Right lung (tissue), 5 donors: Measurements from ENCODE around the gene KCNJ15. TPM values are rescaled to one million over a fixed set of nuclear protein-coding genes. Genes with fewer than 3 reads are reported as not detected.
"Not testable (repeated sequence)": the region's sequence is repeated elsewhere in the genome, so short reads cannot be mapped to it uniquely, and the experiment has no call there.

Experiments
- DNase-seq, 2 donors: peaks; one replicate each; pipeline ENCODE4 v3.0.0-alpha.2; 2013
- polyA plus RNA-seq, 5 donors: library from polyadenylated mRNA; unstranded; fragments of 120-200 nt; gene quantifications; one replicate each; pipeline versions ENCODE4 v1.2.1 to v1.2.3, GENCODE V29; 2013; ENCODE audit warnings: inconsistent platforms in 1 of 5, low replicate concordance in 1 of 5; ENCODE audit not compliant: insufficient read length in 5 of 5, insufficient read depth in 1 of 5

The KCNJ15 gene
- polyA plus RNA-seq, 5 donors = 48.6 to 90.3 (median 73.6) TPM

DNA sequence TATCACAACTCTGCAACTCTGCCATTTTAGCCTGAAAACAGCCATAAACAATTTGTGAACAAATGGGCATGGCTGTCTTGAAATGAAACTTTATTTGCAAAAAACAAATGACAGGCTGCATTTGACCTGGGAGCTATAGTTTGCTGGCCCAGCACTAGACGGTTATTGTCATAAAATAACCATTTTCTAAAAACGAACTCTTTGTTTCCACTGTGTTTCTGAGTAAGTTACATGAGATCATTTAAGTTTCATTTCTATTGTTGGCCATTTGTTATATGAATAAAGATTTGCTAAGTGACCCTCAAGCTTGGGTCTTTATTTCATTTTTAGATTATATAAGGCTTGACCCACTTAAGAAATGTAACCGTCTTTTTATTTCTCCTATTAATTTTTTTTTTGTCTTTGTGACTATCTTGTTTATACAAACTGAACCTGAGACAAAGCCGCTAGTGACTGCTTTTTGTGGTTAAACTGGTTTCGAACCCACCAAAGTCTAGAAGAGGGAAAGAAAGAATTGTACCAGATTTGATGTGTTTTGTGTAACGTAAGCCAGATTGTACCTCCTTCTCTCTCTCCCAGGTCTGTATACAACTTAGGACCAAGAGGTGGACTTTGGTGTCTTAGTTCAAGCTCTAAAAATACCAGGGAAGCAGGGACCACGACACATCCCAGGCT lies 12.9 kb upstream of the KCNJ15 start:
- DNase-seq = no peak

GRCh38 chr21:38244407-38244787 lies 12.4 kb upstream of the KCNJ15 start:
- DNase-seq = no peak

GRCh38 chr21:38244885-38245869 lies 11.6 kb upstream of the KCNJ15 start:
- DNase-seq = no peak

- no peak for DNase-seq
These were observed 10.3 kb upstream of the KCNJ15 start for GRCh38 chr21:38246511-38246910.

GRCh38 chr21:38247054-38247453 lies 9.7 kb upstream of the KCNJ15 start:
- DNase-seq = not testable (repeated sequence)

- peak in 1 of 2 donors; percentile 30 for DNase-seq
These were observed 8.9 kb upstream of the KCNJ15 start for GRCh38 chr21:38247738-38248510.

DNA sequence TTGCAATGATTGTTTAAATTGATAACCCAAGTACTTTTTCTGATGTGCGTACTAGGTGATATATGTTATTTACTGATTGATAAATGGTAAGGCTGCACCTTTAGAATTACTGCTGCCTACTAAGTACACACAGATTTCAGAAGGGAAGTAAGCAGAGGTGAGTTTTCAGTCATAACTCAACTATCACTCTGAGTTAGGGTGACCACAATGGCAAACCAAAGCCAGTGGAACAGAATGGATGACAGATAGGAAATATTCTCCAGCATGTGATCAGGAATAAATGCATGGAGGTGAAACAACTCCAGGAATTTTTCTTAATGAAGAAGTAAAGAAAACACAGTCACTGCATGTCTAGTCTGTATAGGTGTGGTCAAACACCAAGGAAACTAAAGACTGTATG lies 7.5 kb upstream of the KCNJ15 start:
- DNase-seq = no peak

GRCh38 chr21:38249696-38250278 lies 7.0 kb upstream of the KCNJ15 start:
- DNase-seq = no peak

DNA sequence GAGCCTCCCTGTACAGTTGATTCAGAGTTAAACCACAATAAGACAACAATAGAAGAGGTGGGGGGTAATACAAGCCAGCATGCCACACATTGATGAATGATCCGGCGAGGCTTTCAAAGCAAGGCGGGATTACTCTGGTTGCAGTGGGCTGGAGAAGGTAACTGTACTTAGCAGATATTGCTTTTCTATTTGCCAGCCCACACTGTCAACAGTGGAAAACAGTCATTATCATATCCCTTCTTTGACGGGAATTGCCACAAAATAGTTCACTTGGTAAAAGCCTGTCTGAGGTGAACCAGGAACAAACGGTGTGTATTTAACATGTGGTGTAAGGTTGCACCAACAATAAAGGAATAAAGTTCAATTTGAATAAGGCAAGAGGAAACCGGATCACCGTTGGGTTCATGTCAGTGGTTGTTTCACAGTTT lies 5.8 kb upstream of the KCNJ15 start:
- DNase-seq = no peak

DNA sequence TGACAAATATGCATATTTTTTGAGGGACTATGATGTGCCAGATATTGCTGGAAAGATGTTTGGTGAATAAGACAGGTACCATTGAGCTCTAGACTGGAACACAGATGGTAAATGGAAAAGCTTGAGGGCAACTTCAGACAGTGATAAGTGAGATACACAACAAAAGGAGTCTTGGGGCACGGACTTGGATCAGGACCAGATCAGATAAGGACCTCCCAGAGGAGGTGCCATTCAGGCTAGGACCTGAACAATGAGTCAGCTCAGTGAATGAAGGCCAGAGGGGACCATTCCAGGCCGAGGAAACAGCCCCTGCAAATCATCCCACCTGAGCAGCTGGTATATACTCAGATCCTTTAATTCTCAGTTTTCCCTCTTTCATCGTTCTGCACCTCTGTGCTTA lies 1.8 kb upstream of the KCNJ15 start:
- DNase-seq = no peak

- no peak for DNase-seq
These were observed 1.1 kb upstream of the KCNJ15 start for GRCh38 chr21:38255571-38256117.

GRCh38 chr21:38257667-38258066 lies 876 bp downstream of the KCNJ15 start:
- DNase-seq = no peak

- no peak for DNase-seq
These were observed 2.0 kb downstream of the KCNJ15 start for GRCh38 chr21:38258521-38259485.

DNA sequence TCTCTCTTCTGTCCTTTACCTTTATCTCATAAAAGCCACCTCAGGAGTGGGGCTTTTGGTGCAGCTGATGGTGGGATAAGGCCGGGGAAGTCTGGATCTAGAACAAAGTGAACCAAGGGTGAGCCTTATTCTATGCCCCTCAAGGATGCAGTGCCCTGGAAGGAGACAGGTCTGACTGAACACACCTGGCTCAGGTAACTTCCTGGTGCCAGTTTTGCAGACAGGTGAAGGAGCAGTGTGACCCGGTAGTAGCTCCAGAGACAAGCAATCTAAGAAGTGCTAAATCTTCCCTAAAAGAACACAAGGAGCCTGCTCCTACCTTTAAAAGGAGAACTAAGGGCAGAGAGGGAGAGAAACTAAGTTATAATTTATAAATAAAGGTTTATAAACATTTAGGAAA lies 2.9 kb downstream of the KCNJ15 start:
- DNase-seq = no peak

DNA sequence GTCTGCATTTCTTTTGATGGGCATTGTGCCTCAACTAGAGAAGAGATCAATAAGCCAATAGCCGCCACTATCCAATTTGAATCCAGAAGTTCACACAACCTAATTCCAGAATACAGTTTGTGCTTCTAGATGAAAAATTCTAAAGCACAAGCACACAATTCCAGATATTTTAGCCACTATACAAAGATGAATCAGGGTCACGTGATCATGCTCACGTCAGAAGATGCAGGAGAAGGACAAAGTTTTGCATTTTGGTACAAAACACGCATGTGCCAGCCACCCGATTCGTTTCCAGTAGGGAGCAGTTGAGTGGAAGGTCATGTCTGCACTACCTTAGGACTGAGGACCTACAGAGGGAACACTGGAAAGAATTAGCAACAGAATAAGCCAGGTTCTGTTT lies 3.6 kb downstream of the KCNJ15 start:
- no peak for DNase-seq

GRCh38 chr21:38261851-38262250 lies 5.1 kb downstream of the KCNJ15 start:
- no peak for DNase-seq

- DNase-seq = no peak
These were observed 6.7 kb downstream of the KCNJ15 start for GRCh38 chr21:38263493-38263892.

DNA sequence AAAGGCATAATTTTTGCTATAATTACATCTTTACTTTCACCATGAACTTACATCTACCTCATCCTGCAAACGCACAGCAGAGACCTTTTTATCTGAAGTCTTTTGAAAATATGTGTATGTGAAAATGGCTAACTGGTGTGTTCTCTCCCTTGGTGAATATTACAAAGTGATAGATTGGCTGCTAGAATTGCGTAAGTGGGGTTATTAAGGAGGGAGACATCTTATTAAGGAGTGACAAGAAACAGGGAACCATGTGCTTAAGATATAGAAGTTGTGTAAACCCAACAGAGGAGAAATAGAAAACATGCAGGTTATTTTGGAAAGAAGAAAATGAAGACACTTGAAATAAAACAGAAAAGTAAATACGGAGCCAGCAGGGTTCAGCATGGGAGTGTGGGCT lies 7.8 kb downstream of the KCNJ15 start:
- no peak for DNase-seq

- DNase-seq = no peak
These were observed 8.4 kb downstream of the KCNJ15 start for GRCh38 chr21:38265166-38265565.

DNA sequence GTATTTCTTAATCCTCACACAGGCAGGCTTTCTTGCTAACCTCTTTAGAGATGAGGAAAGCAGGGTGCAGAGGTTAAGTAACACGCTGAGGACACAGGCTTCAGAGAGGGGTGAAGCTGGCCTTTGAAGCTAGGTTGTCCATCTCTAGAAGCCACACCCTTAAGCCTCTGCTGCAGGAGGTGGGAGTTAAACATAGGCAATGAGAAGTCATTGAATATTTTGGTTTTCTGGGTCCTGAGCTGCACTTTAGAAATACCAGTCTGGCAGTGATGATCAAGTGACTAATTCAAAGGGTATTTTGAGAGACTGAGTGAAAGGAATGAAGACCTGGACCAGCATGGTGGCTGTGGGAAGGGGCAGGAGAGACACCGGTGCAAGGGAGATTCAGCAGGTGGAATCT lies 9.9 kb downstream of the KCNJ15 start:
- no peak for DNase-seq
